ENCODE measurements around the gene RNF138.

RNF138 gene

DNA sequence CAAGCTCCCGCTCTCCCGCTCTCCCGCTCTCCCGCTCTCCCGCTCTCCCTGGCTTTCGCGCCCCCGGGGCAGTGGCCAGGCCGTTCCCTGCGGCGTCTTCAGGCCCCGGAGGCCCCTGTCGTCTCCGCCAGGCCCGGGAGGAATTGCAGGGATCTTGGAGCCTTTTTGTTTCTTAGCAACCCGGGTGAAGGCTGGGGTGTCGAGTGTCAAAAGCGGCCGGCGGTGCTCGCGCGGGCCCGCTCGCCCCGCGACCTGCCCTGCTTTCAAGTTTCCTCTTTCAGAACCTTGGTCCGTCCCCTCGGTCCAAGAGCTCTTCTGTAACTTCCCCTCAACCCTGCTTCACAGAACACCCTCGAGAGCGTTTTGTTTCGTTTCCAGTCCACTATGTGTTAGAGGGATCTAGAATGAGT lies 1.4 kb downstream of the RNF138 start:
- in situ Hi-C loops (cut with HindIII; ENCODE audit: low pct_ligation_motif_present, low pct_unique_long_range_greater_than_20kb, low sequenced_read_pairs): no loop called here

DNA sequence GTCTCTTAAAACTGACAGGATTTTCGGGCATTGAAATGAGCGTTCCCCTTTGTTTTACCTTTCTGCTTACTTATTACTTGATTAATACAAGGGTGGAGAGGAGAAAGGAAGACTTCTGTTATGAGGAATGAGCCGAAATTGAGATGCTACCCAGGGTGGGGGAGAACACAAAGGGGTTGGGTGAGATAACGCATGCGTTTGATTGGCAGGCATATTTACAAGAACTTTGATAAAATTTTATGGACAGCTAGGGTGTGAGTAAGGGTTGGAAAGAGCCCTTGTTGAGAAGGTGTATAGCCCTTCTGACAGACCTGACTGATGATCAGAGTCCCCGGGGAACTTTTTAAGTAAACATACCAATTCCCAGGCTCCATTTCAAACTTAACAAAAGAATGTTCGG lies 1.8 kb downstream of the RNF138 start:
- no peak for DNase-seq
- in situ Hi-C loops (cut with HindIII; ENCODE audit: low pct_ligation_motif_present, low pct_unique_long_range_greater_than_20kb, low sequenced_read_pairs): no loop called here

More for the DNA sequence above, 1.4 kb downstream of the RNF138 start:
- peak; percentile 46 for DNase-seq

DNA sequence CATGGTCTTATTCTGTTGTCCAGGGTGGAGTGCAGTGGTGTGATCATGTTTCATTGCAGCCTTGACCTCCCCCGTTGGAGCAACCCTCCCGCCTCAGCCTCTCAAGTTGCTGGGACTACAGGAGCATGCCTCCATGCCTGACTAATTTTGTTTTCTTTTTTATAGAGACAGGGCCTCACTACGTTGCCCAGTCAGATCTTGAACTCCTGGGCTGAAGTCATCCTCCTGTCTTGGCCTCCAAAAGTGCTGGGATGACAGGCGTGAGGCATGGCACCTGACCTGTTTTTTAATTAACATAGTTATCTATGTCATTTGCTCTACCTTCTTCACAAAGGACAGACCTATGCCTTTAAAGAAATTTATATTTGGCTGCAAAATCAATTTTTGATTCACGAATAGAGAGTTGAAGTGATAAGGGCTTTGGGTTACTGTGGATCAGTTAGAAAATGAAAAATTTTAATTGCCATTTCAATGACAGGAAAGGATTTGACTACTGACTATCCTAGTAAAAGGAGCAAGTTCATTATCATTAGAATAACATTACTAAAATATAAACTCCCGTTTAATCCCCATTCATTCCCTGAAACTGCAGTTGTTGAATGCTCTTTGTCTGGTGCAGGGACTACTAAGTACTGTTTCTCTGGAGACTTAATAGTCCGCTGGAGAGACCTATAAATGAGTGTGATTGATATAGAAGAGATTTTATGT lies 3.7 kb downstream of the RNF138 start:
- DNase-seq: no peak
- in situ Hi-C loops (cut with HindIII; ENCODE audit: low pct_ligation_motif_present, low pct_unique_long_range_greater_than_20kb, low sequenced_read_pairs): no loop called here

DNA sequence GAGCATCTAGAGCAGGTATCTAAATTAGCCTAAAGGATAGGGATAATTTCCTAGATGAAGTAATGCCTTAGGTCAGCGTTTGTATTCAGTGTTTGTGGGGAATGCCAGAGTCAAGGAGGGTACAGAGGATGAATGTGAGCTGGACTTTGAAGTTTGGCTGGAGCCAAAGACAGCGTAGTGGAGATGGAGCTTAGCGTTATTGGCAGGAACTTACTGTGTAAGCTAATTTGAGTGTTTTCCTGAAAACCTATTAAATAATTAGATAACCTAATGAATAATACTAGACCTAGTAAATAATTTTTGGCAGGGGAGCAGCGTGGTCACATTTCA lies 4.2 kb downstream of the RNF138 start:
- no peak for DNase-seq
- in situ Hi-C loops (cut with HindIII; ENCODE audit: low pct_ligation_motif_present, low pct_unique_long_range_greater_than_20kb, low sequenced_read_pairs): no loop called here

DNA sequence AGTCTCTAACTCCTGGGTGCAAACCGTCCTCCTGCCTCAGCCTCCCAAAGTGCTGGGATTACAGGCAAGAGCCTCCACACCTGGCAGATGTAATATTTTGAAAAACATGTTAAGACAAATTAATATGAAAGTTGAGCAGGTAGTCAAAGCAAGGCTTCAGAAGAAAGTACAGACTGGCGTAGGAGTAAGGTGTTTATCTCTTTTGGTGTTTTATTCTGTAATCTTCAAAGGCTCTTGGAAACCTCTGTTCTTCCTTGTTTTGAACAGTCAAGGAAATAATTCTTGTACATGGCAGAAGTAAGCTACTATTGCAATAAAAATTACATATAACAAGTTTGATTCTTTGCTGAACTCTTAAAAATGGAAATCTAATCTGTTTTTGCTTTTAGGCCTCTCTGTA lies 5.3 kb downstream of the RNF138 start:
- no peak for DNase-seq
- in situ Hi-C loops (cut with HindIII; ENCODE audit: low pct_ligation_motif_present, low pct_unique_long_range_greater_than_20kb, low sequenced_read_pairs): no loop called here

DNA sequence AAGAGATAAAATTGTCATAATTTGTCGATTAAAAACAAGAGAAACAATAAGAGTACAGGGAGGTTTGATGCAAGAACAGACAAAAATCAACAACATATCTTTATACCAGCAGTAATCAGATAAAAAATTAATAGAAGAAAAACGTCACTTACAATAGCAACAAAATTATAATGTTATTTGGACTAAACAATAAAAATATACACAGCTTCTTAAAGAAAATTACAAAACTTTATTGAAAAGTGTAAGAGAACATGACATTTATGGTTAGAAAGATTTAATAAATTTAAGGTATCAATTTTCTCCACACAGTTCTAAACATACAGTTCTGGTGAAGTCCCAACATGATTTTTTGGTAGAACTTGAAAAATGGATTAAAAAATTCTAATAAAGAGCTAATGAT lies 12.8 kb downstream of the RNF138 start:
- DNase-seq: no peak
- in situ Hi-C loops (cut with HindIII; ENCODE audit: low pct_ligation_motif_present, low pct_unique_long_range_greater_than_20kb, low sequenced_read_pairs): no loop called here

DNA sequence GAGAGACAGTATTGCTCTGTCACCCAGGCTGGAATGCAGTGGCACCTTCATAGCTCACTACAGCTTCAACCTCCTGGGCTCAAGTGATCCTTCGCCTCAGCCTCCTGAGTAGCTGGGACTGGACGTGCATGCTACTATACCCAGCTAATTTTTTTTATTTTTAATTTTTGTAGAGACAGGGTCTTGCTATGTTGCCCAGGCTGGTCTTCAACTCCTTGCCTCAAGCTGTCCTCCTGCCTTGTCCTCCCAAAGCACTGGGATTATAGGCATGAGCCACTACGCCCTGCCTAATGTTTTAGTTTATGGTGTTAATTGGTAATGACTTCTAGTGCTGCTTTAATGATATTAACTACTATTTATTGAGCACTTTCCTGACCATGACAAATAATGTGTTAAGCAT lies 18.3 kb downstream of the RNF138 start:
- in situ Hi-C loops (cut with HindIII; ENCODE audit: low pct_ligation_motif_present, low pct_unique_long_range_greater_than_20kb, low sequenced_read_pairs): no loop called here
- no peak for DNase-seq

DNA sequence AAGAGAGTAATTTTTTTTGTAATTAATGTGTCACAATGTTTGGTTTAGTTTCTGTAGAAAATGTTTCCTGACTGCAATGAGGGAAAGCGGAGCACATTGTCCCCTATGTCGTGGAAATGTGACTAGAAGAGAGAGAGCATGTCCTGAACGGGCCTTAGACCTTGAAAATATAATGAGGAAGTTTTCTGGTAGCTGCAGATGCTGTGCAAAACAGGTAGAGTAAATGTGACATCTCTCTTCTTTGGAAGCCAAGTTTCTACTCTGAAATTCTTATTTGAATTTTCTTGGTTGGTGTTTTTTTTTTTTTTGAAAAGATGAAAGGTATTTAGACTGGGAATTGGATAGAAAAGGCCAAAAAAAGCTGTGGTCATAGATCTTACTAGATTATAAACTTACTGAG lies 20.0 kb downstream of the RNF138 start:
- DNase-seq: no peak
- in situ Hi-C loops (cut with HindIII; ENCODE audit: low pct_ligation_motif_present, low pct_unique_long_range_greater_than_20kb, low sequenced_read_pairs): no loop called here

DNA sequence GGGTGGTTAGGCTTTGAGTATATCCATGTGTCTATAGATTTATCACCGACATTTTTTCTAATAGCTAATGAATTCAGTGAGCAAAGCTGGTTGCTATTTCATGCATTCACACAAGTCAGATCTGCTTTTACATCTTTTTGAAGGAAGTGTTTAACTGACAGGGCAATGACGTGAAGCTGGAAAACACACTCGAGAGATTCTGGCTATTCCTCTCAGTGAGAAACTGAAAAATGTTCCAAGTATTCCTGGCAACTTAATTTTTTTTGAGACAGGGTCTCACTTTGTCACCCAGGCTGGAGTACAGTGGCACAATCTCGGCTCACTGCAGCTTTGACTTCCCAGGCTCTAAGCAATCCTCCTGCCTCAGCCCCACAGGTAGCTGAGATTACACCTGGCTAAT lies 21.2 kb downstream of the RNF138 start:
- in situ Hi-C loops (cut with HindIII; ENCODE audit: low pct_ligation_motif_present, low pct_unique_long_range_greater_than_20kb, low sequenced_read_pairs): no loop called here
- DNase-seq: no peak

DNA sequence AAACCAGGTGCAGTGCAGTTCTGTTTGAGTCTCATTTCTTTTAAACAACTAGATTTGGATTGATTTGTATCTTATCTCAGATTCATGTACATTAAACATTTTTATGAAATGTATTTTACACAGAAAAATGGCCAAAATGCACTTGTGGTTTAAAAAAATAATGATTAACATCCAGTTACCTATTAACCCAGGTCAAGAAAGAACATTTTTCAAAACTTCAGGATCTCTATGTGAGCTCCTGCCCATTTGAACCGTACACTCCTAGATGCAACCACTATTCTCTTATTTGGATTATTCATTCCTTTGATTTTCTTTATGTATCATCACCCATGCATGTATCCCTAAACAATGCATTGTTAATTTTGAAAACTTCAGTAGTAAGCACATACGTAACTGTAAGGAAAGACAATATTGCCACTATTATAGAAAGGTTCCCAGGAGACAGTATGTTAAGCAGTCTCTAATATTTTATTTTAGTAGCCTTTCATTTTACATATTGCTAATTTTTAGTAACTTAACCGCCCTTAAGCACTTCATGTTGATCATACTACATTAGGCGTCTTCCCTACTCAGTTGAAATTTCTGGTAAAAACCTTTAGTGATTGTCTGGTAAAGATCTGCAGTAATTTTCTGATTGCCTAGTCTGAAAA lies 22.7 kb downstream of the RNF138 start:
- peak; percentile 27 for DNase-seq
- in situ Hi-C loops (cut with HindIII; ENCODE audit: low pct_ligation_motif_present, low pct_unique_long_range_greater_than_20kb, low sequenced_read_pairs): no loop called here

DNA sequence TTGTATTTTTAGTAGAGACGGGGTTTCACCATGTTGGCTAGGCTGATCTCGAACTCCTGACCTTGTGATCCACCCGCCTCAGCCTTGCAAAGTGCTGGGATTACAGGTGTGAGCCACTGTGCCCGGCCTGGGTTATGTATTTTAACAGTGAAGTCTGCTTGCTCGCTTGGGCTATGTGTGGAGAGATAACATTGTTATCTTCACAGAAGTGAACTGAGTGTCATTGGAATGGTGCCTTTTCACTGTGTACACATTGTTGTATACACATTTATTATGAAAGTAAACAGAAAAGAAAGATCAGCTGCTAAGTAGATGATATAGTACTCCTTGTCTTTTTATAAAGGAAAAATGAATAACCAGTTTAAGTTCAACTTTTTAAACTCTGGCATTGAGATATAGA lies 30.4 kb downstream of the RNF138 start:
- in situ Hi-C loops (cut with HindIII; ENCODE audit: low pct_ligation_motif_present, low pct_unique_long_range_greater_than_20kb, low sequenced_read_pairs): no loop called here
- no peak for DNase-seq

DNA sequence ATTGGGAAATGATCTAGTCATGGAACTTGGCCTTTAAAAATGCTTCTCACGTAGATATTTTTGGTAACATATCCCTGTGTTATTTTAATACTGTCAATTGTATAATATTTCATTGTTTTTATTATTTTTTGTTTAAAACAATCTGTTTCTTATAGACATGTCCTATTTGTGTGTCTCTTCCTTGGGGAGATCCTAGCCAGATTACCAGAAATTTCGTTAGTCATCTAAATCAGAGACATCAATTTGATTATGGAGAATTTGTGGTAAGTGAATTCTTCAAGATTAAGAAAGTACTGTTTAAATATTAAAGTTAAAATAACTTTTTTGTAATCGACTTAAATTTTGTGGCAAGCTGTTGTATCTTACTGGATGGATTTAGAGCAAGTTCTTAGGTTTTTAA lies 34.9 kb downstream of the RNF138 start:
- in situ Hi-C loops (cut with HindIII; ENCODE audit: low pct_ligation_motif_present, low pct_unique_long_range_greater_than_20kb, low sequenced_read_pairs): no loop called here
- DNase-seq: no peak

DNA sequence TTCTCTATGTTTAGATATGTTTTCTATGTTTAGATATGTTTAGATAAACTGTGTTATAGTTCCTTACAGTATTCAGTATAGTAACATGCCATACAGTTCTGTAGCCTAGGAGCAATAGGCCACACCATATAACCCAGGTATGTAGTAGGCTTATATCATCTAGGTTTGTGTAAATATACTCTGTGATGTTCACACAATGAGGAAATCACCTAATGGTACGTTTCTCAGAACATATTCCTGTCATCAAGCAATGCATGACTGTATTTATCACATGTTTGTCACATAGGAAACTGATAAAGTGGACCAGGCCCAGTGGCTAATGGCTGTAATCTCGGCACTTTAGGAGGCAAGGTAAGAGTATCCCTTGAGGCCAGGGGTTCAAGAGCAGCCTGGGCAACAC lies 44.0 kb downstream of the RNF138 start:
- in situ Hi-C loops (cut with HindIII; ENCODE audit: low pct_ligation_motif_present, low pct_unique_long_range_greater_than_20kb, low sequenced_read_pairs): no loop called here
- DNase-seq: no peak

DNA sequence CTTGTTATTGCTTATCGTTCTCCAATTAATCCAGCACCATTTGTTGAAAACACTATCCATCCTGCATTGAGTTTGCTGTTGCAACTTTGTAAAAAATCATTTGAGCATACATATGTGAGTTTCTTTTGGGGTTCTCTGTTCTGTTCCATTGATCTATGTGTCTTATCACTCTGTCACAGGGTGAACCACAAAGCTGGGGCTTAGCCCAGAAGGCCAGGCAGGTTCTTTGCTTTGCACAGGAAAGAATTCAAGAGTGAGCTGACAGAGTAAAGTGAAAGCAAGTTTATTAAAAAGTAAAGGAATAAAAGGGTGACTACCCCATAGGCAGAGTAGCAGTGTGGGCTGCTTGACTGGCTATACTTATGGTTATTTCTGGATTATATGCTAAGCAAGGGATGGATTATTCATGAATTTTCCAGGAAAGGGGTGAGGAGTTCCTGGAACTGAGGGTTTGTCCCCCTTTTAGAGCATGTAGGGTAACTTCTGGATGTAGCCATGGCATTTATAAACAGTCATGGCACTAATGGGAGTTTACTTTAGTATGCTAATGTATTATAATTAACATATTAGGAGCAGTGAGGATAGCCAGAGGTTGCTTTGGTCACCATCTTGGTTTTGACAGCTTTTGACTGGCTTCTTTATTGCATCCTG lies 46.8 kb downstream of the RNF138 start:
- no peak for DNase-seq
- in situ Hi-C loops (cut with HindIII; ENCODE audit: low pct_ligation_motif_present, low pct_unique_long_range_greater_than_20kb, low sequenced_read_pairs): no loop called here

DNA sequence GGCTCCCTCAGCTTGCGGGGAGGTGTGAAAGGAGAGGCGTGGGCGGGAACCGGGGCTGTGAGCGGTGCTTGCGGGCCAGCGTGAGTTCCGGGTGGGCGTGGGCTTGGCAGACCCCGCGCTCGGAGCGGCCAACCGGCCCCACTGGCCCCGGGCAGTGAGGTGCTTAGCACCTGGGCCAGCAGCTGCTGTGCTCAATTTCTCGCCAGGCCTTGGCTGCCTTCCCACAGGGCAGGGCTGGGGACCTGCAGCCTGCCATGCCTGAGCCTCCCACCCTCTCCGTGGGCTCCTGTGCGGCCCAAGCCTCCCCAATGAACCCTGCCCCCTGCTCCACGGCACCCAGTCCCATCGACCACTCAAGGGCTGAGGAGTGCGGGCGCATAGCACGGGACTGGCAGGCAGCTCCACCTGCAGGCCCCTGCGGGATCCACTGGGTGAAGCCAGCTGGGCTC lies 48.2 kb downstream of the RNF138 start:
- in situ Hi-C loops (cut with HindIII; ENCODE audit: low pct_ligation_motif_present, low pct_unique_long_range_greater_than_20kb, low sequenced_read_pairs): no loop called here
- no peak for DNase-seq

DNA sequence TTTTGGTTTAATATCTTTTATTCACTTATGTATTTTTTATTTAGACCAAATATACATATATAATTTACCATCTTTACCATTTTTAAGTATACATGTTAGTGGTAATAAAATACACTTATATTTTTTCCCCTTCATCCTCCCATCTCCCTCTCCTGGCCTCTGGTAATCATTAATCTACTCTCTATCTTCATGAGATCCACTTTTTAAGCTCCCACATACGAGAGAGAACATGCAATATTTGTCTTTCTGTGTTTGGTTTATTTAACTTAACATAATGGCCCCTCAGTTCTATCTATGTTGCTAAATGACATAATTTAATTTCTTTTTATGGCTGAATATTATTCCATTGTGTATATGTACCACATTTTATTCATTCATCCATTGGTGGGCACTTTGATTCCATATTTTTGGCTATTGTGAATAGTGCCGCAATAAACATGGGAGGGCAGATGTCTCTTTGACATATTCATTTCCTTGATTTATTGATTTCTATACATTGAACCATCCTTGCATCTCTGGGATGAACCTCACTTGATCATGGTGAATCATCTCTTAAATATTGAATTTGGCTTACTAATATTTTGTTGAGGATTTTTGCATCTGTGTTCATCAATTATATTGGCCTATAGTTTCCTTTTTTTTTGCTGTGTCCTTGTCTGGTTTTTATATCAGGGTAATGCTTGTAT lies 56.7 kb downstream of the RNF138 start:
- no peak for DNase-seq
- in situ Hi-C loops (cut with HindIII; ENCODE audit: low pct_ligation_motif_present, low pct_unique_long_range_greater_than_20kb, low sequenced_read_pairs): no loop called here

DNA sequence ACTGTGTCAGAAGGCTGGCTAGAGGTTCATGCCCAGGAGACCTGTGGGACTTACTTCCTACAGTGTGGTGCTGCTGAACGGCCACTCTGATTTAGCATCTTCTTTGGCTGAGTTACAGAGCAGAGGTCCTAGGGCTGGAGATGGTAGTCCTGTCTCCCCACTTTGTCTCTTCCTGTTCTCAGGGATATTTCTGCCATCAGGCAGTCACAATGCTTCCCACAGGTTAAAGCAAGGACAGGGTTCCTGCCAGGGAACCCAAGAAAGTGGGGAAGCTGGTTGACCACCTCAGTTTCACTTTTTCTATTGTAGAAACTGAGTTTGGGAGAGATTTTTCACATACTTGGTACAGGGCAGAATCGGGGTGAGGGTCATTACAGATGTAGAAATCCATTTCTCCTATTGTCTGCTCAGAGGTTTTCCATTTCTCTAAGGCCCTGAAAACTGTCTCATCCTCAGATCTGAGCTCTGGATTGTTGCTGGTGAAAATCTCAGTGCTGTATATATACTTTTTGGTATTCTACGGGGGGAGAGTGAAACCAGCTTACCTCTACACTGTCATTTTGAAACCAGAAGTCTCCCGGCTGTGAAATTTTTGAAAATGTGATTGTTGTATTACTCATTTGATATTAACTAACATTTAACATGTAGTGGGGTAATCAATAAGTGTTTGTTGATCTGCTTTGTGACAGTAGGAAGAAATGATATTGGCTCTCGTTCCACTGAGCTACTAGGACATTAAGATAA lies 61.2 kb downstream of the RNF138 start:
- in situ Hi-C loops (cut with HindIII; ENCODE audit: low pct_ligation_motif_present, low pct_unique_long_range_greater_than_20kb, low sequenced_read_pairs): no loop called here
- DNase-seq: no peak

DNA sequence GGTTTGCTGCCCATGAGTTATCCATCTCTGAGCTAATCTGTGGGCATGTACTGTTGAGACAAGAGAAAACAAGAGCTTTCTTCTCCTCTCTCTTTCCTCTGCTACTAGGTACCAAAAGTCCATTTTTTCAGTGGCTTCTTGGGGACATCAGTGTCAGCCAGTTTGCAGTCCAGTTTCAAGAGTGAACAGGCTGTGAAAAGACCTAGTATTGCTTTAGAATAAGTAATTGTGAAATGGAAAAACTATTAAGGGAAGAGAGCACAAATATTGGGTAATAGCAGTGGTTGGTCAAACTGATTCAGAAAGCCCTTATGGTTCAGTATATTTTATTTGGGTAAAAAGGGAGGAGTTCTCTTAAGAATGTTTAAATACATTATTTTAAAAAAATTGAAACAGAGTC lies 65.2 kb downstream of the RNF138 start:
- in situ Hi-C loops (cut with HindIII; ENCODE audit: low pct_ligation_motif_present, low pct_unique_long_range_greater_than_20kb, low sequenced_read_pairs): no loop called here
- no peak for DNase-seq

DNA sequence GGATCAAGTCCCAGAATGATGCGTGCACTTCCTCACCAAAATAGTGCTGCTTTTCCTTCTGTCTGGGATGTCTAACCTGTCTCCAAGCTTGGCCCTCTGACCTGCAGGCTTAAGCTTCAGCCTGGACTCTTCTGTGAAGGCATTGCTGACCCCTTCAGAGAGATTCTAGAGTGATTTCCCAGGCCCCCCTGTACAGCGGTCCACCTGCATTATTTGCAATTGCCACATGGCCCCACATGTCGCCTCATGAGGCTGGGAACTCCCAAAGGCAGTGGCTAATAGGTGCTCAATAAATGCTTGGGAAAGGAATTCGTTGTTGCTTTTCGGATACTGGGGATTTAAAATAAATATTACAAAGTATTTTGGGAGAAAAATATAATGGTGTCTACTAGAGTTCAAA lies 65.9 kb downstream of the RNF138 start:
- no peak for DNase-seq
- in situ Hi-C loops (cut with HindIII; ENCODE audit: low pct_ligation_motif_present, low pct_unique_long_range_greater_than_20kb, low sequenced_read_pairs): no loop called here
